GM21360 (cell line): ENCODE results near the gene TPR.

ENCODE experiments used
- ATAC-seq: cut with Tn5 transposase; IDR thresholded peaks from one replicate; pipeline ENCODE4 v1.9.1; 2021; ENCODE audit warnings: mild to moderate bottlenecking, moderate library complexity; ENCODE audit not compliant: unreplicated experiment

The TPR gene

GRCh38 chr1:186292875-186293274 lies 82.2 kb downstream of the TPR start:
- ATAC-seq: no peak

- ATAC-seq: no peak
These were observed 83.8 kb downstream of the TPR start for GRCh38 chr1:186291271-186291670.

- ATAC-seq: no peak
These were observed 85.0 kb downstream of the TPR start for GRCh38 chr1:186289943-186290545.

- ATAC-seq: no peak
These were observed 88.3 kb downstream of the TPR start for GRCh38 chr1:186286615-186287315.

GRCh38 chr1:186283374-186283773 lies 91.7 kb downstream of the TPR start:
- peak; percentile 70 for ATAC-seq

GRCh38 chr1:186282466-186282865 lies 92.6 kb downstream of the TPR start:
- ATAC-seq: no peak

- ATAC-seq: no peak
These were observed 99.2 kb downstream of the TPR start for GRCh38 chr1:186275822-186276221.

- no peak for ATAC-seq
These were observed 102.6 kb downstream of the TPR start for GRCh38 chr1:186272486-186272885.

- no peak for ATAC-seq
These were observed 104.0 kb downstream of the TPR start for GRCh38 chr1:186271032-186271431.
